Measurements from ENCODE around the gene LIPC.

GRCh38 chr15:58393241-58393662 lies 38.5 kb upstream of the LIPC start:
- TF ChIP-seq, protein P1, sequence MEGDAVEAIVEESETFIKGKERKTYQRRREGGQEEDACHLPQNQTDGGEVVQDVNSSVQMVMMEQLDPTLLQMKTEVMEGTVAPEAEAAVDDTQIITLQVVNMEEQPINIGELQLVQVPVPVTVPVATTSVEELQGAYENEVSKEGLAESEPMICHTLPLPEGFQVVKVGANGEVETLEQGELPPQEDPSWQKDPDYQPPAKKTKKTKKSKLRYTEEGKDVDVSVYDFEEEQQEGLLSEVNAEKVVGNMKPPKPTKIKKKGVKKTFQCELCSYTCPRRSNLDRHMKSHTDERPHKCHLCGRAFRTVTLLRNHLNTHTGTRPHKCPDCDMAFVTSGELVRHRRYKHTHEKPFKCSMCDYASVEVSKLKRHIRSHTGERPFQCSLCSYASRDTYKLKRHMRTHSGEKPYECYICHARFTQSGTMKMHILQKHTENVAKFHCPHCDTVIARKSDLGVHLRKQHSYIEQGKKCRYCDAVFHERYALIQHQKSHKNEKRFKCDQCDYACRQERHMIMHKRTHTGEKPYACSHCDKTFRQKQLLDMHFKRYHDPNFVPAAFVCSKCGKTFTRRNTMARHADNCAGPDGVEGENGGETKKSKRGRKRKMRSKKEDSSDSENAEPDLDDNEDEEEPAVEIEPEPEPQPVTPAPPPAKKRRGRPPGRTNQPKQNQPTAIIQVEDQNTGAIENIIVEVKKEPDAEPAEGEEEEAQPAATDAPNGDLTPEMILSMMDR (IDR thresholded peaks at IDR 0.05; ENCODE audit: borderline replicate concordance, extremely low read depth, low read length, poor library complexity, severe bottlenecking) = no peak
- no peak for TF ChIP-seq EZH2 (IDR thresholded peaks at IDR 0.05; ENCODE audit: borderline replicate concordance, low read depth, low read length, severe bottlenecking)

All from DND-41 (cell line).